ENCODE data around the gene KRT17.

The KRT17 gene

DNA sequence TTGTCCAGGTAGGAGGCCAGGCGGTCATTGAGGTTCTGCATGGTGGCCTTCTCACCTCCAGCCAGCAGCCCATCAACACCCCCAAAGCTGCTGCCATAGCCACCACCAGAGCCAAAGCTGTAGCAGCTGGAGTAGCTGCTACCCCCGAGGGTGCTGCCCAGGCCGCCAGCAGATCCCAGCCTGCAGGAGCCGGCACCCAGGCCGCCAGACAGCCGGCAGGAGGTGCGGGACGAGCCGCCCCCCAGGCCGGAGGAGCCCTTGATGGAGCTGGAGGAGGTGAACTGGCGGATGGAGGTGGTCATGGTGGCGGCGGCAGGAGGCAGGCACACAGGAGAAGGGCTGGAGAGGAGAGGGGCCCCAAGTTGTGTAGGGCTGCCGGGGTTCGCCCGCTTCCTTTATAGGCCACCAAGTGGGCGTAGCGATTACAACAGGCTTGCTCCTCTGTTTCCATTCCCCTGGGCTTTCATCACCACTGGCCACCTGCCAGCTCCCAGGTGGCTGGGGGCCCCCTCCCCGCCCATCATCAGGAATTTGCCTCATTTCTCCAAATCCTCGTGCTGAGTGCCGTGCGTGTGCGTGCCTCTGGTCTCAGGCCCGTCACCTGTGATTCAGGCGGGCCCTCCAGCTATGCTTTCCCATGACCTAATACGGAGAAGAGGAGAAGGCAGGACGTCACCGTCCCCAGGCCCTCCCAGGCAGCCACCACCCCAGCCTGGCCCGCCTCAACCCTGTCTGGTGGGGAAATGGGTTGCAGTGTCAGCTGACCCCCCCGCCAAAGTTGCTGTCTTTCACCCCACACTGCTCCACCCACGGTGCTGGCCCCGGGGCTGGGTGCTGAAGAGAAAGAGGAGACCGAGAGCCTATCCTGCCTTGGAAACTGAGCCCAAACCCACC lies at the start of gene KRT17:
Gene KRT17 (minus strand): TSS at position 368 of the 894 bp plus-strand sequence. CDS start 66 bp downstream, at position 302.
- H3K4me3 ChIP-seq (ENCODE audit: low read length in 2 of 2): peak within 1 kb of the TSS in 1 of 2 donors; percentile 3

DNA sequence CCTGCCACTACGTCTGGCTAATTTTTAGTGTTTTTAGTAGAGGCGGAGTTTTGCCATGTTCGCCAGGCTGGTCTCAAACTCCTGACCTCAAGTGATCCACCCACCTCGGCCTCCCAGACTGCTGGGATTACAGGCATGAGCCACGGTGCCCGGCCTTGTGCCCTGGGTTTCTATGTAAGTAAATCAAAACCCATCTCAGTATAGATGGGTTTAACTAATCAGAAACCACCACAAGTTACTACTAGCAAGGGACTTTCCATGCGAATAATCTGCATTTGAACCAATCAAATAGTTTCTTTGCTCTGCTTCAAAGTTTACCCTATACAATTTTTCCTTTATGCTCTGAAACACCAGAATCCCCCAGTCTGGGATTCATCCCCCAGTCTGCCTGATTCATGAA lies 47.8 kb upstream of the KRT17 start:
- Histone ChIP-seq H3K9ac (ENCODE audit: low read length in 2 of 2) (no peak overlapping the region), H3K27ac (ENCODE audit: low read length) (no peak overlapping the region), H3K27me3 (ENCODE audit: control insufficient read depth in 1 of 2, insufficient read depth in 2 of 2, low read length in 2 of 2) (no peaks in the 10 kb centered on the region), H3K4me1 (ENCODE audit: control insufficient read depth, insufficient read depth, low read length) (peaks cover 4% of the 10 kb centered on the region), H3K4me3 (ENCODE audit: low read length in 2 of 2) (no peak overlapping the region), H3K9me3 (ENCODE audit: control insufficient read depth in 2 of 2, low read length in 2 of 2) (no peaks in the 10 kb centered on the region), H3K36me3 (ENCODE audit: control insufficient read depth in 2 of 2, insufficient read depth in 2 of 2, low read length in 2 of 2) (no peaks in the 10 kb centered on the region)

More for the DNA sequence above, at the start of gene KRT17:
- Histone ChIP-seq H3K9ac (ENCODE audit: low read length in 2 of 2) (no peak within 1 kb of the TSS), H3K9me3 (ENCODE audit: control insufficient read depth in 2 of 2, low read length in 2 of 2) (no peaks in the 10 kb centered on the region), H3K27ac (ENCODE audit: low read length) (no peak within 1 kb of the TSS), H3K36me3 (ENCODE audit: control insufficient read depth in 2 of 2, insufficient read depth in 2 of 2, low read length in 2 of 2) (no peaks in the 10 kb centered on the region), H3K27me3 (ENCODE audit: control insufficient read depth in 1 of 2, insufficient read depth in 2 of 2, low read length in 2 of 2) (no peaks in the 10 kb centered on the region), H3K4me1 (ENCODE audit: control insufficient read depth, insufficient read depth, low read length) (no peaks in the 10 kb centered on the region)

DNA sequence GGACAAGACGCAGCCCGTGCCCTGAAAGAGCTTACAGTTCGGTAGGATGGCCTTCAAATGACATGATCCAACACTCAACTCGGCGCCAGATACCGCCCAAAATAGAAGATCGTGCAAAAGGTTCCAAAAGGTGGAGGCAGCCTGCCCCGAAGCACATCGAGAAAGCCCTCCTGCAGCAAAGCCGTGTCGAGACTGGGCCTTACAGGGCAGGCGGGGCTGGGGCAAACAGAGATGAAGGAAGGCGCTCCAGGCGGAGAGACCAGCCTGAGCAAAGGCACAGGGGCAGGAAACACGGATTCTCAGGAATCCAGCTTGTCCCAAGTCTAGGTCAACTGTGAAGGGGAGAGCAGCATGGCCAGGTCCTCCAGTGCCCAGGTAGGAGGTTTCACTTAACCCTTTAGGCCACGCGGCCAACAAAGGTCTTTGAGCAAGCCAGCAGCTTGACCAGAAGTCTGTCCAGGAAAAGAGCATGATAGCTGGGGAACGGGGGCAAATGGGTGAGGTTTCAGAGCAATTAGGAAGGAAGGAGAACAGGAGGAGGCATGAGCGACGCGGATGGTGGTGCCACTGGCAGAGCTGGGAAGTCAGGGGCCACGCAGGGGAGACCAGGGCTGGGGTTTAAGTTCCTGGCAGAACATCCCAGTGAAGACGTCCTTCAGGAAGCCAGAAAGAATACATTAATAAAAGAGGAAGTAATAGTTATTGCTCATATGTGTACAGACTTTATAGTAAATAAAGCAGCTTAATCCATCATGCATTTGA lies 43.1 kb upstream of the KRT17 start:
- Histone ChIP-seq H3K4me3 (ENCODE audit: low read length in 2 of 2) (peak overlapping the region in 1 of 2 donors; percentile 80), H3K9me3 (ENCODE audit: control insufficient read depth in 2 of 2, low read length in 2 of 2) (no peaks in the 10 kb centered on the region), H3K27me3 (ENCODE audit: control insufficient read depth in 1 of 2, insufficient read depth in 2 of 2, low read length in 2 of 2) (no peaks in the 10 kb centered on the region), H3K9ac (ENCODE audit: low read length in 2 of 2) (peak overlapping the region in 1 of 2 donors; percentile 13), H3K27ac (ENCODE audit: low read length) (no peak overlapping the region), H3K36me3 (ENCODE audit: control insufficient read depth in 2 of 2, insufficient read depth in 2 of 2, low read length in 2 of 2) (no peaks in the 10 kb centered on the region), H3K4me1 (ENCODE audit: control insufficient read depth, insufficient read depth, low read length) (peaks cover 21% of the 10 kb centered on the region)

DNA sequence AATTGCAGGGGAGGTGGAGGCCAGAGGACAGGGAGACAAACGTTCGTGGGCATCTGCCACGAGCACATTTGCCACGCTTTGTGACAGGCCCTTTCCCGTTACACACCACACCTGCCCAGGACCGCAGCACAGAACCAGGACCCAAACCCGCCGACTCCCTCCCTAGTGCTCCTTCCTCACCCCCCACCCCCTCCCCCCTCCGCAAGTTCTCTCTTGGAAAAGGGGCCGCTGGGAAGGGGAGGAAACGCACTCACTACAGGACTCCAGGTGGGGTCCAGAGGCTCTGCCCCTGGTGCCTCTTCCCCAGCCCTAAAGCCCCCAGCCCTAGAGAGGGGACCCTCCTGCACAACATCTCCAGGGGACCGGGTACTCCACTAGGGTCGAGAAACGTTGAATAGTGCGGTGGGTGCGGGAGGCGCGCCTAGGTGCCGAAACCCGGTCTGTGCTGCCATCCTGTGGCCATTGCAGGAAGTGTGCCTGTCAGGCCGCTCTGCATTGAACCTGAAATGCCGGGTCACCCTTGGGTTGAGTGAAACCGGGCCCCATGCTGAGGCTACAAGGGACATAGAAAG lies 42.4 kb upstream of the KRT17 start:
- Histone ChIP-seq H3K27me3 (ENCODE audit: control insufficient read depth in 1 of 2, insufficient read depth in 2 of 2, low read length in 2 of 2) (no peaks in the 10 kb centered on the region), H3K36me3 (ENCODE audit: control insufficient read depth in 2 of 2, insufficient read depth in 2 of 2, low read length in 2 of 2) (no peaks in the 10 kb centered on the region), H3K27ac (ENCODE audit: low read length) (peak overlapping the region; percentile 86), H3K9ac (ENCODE audit: low read length in 2 of 2) (peak overlapping the region in 1 of 2 donors; percentile 55), H3K9me3 (ENCODE audit: control insufficient read depth in 2 of 2, low read length in 2 of 2) (no peaks in the 10 kb centered on the region), H3K4me3 (ENCODE audit: low read length in 2 of 2) (peak overlapping the region; percentile 80 to 96), H3K4me1 (ENCODE audit: control insufficient read depth, insufficient read depth, low read length) (peaks cover 21% of the 10 kb centered on the region)

DNA sequence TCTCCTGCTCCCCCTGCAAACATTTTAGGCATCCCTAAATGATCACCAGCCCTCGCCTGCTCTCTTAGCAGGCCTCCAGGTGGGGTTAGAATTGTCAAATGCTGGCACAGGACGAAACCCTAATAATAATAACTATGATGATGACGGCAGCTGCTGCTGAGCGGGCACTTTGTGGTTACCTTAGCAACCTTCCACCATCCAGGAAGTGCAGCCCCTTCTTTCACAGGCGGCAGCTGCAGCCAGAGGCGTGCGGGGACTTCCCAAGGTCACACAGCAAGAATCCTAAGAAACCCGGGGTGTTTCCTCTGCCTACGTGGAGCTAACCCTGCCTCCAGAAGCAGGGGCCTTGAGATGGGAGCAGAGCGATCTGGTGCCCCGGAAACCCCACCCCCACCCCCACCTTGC lies 41.9 kb upstream of the KRT17 start:
- Histone ChIP-seq H3K9ac (ENCODE audit: low read length in 2 of 2) (peak overlapping the region; percentile 66 to 80), H3K36me3 (ENCODE audit: control insufficient read depth in 2 of 2, insufficient read depth in 2 of 2, low read length in 2 of 2) (no peaks in the 10 kb centered on the region), H3K9me3 (ENCODE audit: control insufficient read depth in 2 of 2, low read length in 2 of 2) (no peaks in the 10 kb centered on the region), H3K4me1 (ENCODE audit: control insufficient read depth, insufficient read depth, low read length) (peaks cover 21% of the 10 kb centered on the region), H3K4me3 (ENCODE audit: low read length in 2 of 2) (peak overlapping the region; percentile 80 to 96), H3K27me3 (ENCODE audit: control insufficient read depth in 1 of 2, insufficient read depth in 2 of 2, low read length in 2 of 2) (no peaks in the 10 kb centered on the region), H3K27ac (ENCODE audit: low read length) (peak overlapping the region; percentile 86)

DNA sequence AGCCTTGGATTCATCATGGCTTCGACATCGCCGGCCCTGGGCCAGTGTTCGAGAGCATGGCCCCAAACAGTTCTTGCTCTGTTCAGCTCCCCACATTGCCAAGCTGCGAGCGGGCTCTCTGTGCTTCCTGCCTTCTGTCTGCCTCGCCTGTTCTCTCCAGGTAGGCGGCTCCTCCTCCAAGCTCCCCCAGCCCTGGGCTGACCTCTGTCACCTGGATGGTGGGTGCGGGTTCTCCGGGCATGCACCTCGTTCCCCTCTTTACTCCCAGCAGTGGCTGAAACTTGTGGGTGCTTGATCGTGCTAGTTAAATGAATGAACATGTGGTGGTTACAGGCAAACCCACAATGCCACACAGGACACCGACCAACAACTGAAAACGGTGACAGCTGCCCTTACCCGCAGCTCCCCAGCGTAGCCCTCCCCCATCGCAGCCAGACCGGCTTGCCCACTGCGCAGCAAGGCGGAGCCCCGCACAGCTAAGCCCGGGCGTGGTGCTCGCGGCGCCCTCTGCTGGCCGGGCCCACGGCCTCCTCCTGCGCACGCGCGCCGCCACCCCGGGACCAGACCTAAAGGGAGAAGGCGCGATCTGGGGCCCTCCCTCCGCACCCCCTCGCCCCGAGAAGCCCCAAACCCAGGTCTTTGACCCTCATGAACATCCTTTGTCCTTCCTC lies 41.3 kb upstream of the KRT17 start:
- no peaks in the 10 kb centered on the region for H3K9me3 ChIP-seq (ENCODE audit: control insufficient read depth in 2 of 2, low read length in 2 of 2)
- peak overlapping the region; percentile 86 for H3K27ac ChIP-seq (ENCODE audit: low read length)
- peaks cover 21% of the 10 kb centered on the region for H3K4me1 ChIP-seq (ENCODE audit: control insufficient read depth, insufficient read depth, low read length)
- peak overlapping the region; percentile 80 to 84 for H3K9ac ChIP-seq (ENCODE audit: low read length in 2 of 2)
- no peaks in the 10 kb centered on the region for H3K27me3 ChIP-seq (ENCODE audit: control insufficient read depth in 1 of 2, insufficient read depth in 2 of 2, low read length in 2 of 2)
- no peaks in the 10 kb centered on the region for H3K36me3 ChIP-seq (ENCODE audit: control insufficient read depth in 2 of 2, insufficient read depth in 2 of 2, low read length in 2 of 2)
- peak overlapping the region; percentile 80 to 96 for H3K4me3 ChIP-seq (ENCODE audit: low read length in 2 of 2)

DNA sequence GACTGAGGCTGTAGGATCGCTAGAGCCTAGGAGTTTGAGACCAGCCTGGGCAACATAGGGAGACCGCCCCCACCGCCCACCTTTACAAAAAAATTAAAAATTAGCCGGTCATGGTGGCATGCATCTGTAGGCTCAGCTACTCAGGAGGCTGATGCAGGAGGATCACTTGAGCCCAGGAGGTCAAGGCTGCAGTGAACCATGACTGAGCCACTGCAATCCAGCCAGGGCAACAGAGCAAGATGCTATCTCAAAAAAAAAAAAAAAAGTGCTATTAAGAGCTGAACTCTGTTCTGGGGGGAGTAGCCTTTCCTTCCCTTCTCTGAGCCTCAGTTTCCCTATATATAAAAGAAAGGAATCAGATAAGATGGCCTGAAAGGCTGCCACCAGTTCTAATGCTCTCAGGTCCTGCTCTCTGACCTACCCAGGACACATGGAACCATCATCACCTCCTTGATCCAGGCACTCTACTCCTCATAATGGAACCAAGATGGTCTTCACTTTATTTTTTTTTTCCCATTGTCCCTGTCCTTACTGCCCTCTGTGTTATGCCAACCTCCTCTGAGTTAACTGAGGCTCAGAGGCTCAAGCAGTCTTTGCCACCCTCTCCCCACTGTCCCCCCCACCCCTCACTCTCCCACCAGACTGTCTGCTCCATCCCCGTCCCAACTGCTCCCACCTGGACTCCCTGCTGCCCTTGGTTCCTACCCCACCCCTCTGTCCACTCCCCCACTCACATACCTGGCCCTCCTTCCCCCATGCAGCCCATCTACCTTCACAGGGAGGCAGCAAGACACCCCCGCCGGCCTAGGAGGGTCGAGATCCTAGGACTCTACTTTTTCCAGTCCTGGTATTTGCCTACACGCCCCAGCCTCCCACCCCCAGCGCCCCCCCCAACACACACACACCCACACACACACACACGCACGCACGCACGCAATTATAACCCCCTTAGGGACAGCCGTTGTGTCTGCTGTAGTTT lies 40.5 kb upstream of the KRT17 start:
- Histone ChIP-seq H3K9me3 (ENCODE audit: control insufficient read depth in 2 of 2, low read length in 2 of 2) (no peaks in the 10 kb centered on the region), H3K27me3 (ENCODE audit: control insufficient read depth in 1 of 2, insufficient read depth in 2 of 2, low read length in 2 of 2) (no peaks in the 10 kb centered on the region), H3K4me3 (ENCODE audit: low read length in 2 of 2) (peak overlapping the region; percentile 80 to 96), H3K27ac (ENCODE audit: low read length) (no peak overlapping the region), H3K4me1 (ENCODE audit: control insufficient read depth, insufficient read depth, low read length) (peaks cover 21% of the 10 kb centered on the region), H3K36me3 (ENCODE audit: control insufficient read depth in 2 of 2, insufficient read depth in 2 of 2, low read length in 2 of 2) (no peaks in the 10 kb centered on the region), H3K9ac (ENCODE audit: low read length in 2 of 2) (peak overlapping the region; percentile 80 to 84)

DNA sequence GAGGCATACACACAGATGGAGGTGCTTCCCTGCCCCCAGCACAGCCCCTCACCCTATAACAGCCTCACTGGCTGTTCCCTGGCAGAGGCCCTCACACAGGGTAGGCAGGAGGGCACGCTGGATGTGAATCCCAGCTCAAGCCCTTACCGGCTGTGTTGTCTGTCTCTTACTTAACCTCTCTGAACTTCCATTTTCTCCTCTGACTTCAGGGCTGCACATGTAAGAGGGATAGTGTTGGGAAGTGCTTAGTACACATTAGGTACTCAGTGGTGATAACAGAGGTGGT lies 39.7 kb upstream of the KRT17 start:
- Histone ChIP-seq H3K27me3 (ENCODE audit: control insufficient read depth in 1 of 2, insufficient read depth in 2 of 2, low read length in 2 of 2) (no peaks in the 10 kb centered on the region), H3K4me3 (ENCODE audit: low read length in 2 of 2) (no peak overlapping the region), H3K36me3 (ENCODE audit: control insufficient read depth in 2 of 2, insufficient read depth in 2 of 2, low read length in 2 of 2) (no peaks in the 10 kb centered on the region), H3K4me1 (ENCODE audit: control insufficient read depth, insufficient read depth, low read length) (peaks cover 21% of the 10 kb centered on the region), H3K9ac (ENCODE audit: low read length in 2 of 2) (no peak overlapping the region), H3K9me3 (ENCODE audit: control insufficient read depth in 2 of 2, low read length in 2 of 2) (no peaks in the 10 kb centered on the region), H3K27ac (ENCODE audit: low read length) (no peak overlapping the region)

DNA sequence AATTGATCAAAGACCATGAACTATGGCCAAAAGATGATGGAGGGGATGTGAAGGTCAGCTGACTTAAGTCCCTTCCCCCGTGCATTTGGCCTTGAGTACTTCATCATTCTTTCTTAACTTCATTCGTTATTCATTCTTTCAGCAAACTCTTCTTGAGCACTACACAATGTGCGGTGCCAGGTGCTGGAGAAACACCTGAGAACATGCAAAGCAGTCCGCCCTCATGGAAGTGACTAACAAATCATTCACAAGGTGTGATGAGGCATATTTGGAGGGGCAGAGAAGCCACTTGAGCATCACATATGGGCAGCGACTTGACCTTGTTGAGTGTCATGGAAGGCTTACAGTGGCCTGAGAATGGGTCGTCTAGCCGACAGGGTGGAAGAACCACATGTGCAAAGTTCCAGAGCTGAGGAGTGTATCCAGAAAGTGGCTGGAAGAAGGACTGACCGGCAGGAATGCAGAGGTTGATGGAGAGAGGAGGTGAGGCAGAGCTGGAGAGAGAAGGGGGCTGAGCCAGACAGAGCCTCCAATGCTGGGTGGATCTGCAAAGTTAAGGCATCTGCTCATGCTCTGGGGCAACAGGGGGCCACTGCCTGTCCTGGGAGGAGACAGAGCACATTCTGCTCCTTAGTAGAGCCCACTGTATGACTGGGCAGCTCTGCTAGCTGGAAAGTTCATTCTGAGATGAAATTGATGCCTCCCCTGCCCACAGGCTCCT lies 39.2 kb upstream of the KRT17 start:
- Histone ChIP-seq H3K4me3 (ENCODE audit: low read length in 2 of 2) (no peak overlapping the region), H3K9me3 (ENCODE audit: control insufficient read depth in 2 of 2, low read length in 2 of 2) (no peaks in the 10 kb centered on the region), H3K27me3 (ENCODE audit: control insufficient read depth in 1 of 2, insufficient read depth in 2 of 2, low read length in 2 of 2) (no peaks in the 10 kb centered on the region), H3K4me1 (ENCODE audit: control insufficient read depth, insufficient read depth, low read length) (peaks cover 21% of the 10 kb centered on the region), H3K36me3 (ENCODE audit: control insufficient read depth in 2 of 2, insufficient read depth in 2 of 2, low read length in 2 of 2) (no peaks in the 10 kb centered on the region), H3K9ac (ENCODE audit: low read length in 2 of 2) (no peak overlapping the region), H3K27ac (ENCODE audit: low read length) (no peak overlapping the region)

All from stomach smooth muscle (tissue), 2 donors.